Epithelial cell of proximal tubule (primary cell): Measurements from ENCODE around the gene DUSP8. TPM values are rescaled to one million over a fixed set of nuclear protein-coding genes. Genes with fewer than 3 reads are reported as not detected.

Experiments used
- DNase-seq: peaks from one replicate; pipeline ENCODE4 v3.0.0-alpha.2; 2011; ENCODE audit warnings: low read depth
- H3K4me3 ChIP-seq: 2 replicates; pipeline ENCODE4 v1.5.1; 2011; ENCODE audit warnings: low read depth, mild to moderate bottlenecking, low read length
- total RNA-seq: library from RNA; depleted of rRNA; stranded (reverse); fragments of >200 nt; gene quantifications from 2 replicates; pipeline ENCODE4 v1.2.3, GENCODE V29; 2015
- TF ChIP-seq, protein P1 (sequence below): conservative IDR thresholded peaks from 2 replicates; pipeline ENCODE4 v1.5.1; 2012; ENCODE audit warnings: low read depth, mild to moderate bottlenecking, low read length

Gene DUSP8
- total RNA-seq, 1 donor from 2014 or later, result 13.1 TPM

DNA sequence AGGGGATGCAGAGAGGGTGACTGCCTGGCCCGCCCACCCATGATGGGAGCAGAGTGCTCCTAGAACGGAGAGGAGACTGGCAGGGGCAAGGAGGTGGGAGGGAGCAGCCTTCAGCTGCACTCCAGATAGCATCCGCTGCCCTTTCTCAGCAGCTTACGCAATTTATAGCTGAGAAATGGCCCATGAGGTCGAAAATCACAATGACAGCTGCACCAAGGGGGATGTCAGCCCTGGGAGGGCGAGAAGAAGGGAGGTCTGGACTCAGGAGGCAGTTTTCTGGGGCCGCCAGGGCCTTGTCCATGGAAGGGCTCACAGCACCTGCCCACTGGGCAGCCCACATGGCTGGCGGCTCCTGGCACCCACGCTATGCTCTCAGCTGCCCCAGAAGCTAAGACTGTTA lies 67.9 kb downstream of the DUSP8 start:
- TF ChIP-seq, protein P1, sequence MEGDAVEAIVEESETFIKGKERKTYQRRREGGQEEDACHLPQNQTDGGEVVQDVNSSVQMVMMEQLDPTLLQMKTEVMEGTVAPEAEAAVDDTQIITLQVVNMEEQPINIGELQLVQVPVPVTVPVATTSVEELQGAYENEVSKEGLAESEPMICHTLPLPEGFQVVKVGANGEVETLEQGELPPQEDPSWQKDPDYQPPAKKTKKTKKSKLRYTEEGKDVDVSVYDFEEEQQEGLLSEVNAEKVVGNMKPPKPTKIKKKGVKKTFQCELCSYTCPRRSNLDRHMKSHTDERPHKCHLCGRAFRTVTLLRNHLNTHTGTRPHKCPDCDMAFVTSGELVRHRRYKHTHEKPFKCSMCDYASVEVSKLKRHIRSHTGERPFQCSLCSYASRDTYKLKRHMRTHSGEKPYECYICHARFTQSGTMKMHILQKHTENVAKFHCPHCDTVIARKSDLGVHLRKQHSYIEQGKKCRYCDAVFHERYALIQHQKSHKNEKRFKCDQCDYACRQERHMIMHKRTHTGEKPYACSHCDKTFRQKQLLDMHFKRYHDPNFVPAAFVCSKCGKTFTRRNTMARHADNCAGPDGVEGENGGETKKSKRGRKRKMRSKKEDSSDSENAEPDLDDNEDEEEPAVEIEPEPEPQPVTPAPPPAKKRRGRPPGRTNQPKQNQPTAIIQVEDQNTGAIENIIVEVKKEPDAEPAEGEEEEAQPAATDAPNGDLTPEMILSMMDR, result no peak
- H3K4me3 ChIP-seq, result no peak overlapping the region
- no peak for DNase-seq

Other genes starting within 250 kb of the DUSP8 start
- gene BRSK2, start 182.3 kb downstream of the DUSP8 start, total RNA-seq, result 0.06 and 0.22 TPM in 2 replicates
- 22.6 and 26.9 TPM in 2 replicates for gene MOB2, start 85.5 kb downstream of the DUSP8 start, total RNA-seq
- not detected in 2 replicates for gene KRTAP5-1, start 13.0 kb upstream of the DUSP8 start, total RNA-seq
- not detected in 2 replicates for gene KRTAP5-2, start 26.0 kb upstream of the DUSP8 start, total RNA-seq
- not detected in 2 replicates for gene KRTAP5-3, start 36.2 kb upstream of the DUSP8 start, total RNA-seq
- gene KRTAP5-4, start 49.9 kb upstream of the DUSP8 start, total RNA-seq, result not detected in 2 replicates
- gene KRTAP5-5, start 57.5 kb upstream of the DUSP8 start, total RNA-seq, result not detected in 2 replicates
- not detected in 2 replicates for gene KRTAP5-6, start 124.9 kb upstream of the DUSP8 start, total RNA-seq
- gene IFITM10, start 178.3 kb upstream of the DUSP8 start, total RNA-seq, result not detected in 2 replicates
- gene CTSD, start 191.7 kb upstream of the DUSP8 start, total RNA-seq, result 192 and 211 TPM in 2 replicates